H9 (cell line): ENCODE data around the gene HABP4. TPM values are rescaled to one million over a fixed set of nuclear protein-coding genes. Genes with fewer than 3 reads are reported as not detected.
A peak's percentile ranks its signal among the peaks of the same experiment; 100 is the strongest.

Experiments
- DNase-seq: peaks from one replicate; pipeline ENCODE4 v3.0.0-alpha.2; 2017
- H2AFZ ChIP-seq: one replicate; pipeline ENCODE4 v1.6.1; 2013; ENCODE audit warnings: mild to moderate bottlenecking, low read length, control low read depth, moderate library complexity
- H2AK5ac ChIP-seq: 2 replicates; pipeline ENCODE4 v1.6.1; 2013; ENCODE audit warnings: low read length, control low read depth, mixed read lengths; ENCODE audit not compliant: insufficient read length
- H2BK120ac ChIP-seq: one replicate; pipeline ENCODE4 v1.6.1; 2013; ENCODE audit warnings: low read depth, mild to moderate bottlenecking, low read length, control low read depth, inconsistent platforms; ENCODE audit not compliant: poor library complexity, severe bottlenecking
- H2BK12ac ChIP-seq: 2 replicates; pipeline ENCODE4 v1.6.1; 2013; ENCODE audit warnings: low read length, control low read depth, mixed read lengths, low read depth; ENCODE audit not compliant: insufficient read length
- H2BK15ac ChIP-seq: 2 replicates; pipeline ENCODE4 v1.6.1; 2013; ENCODE audit warnings: low read depth, low read length, control low read depth
- H2BK20ac ChIP-seq: one replicate; pipeline ENCODE4 v1.6.1; 2013; ENCODE audit warnings: low read depth, mild to moderate bottlenecking, low read length, control low read depth, inconsistent platforms; ENCODE audit not compliant: poor library complexity, severe bottlenecking
- H2BK5ac ChIP-seq: 2 replicates; pipeline ENCODE4 v1.6.1; 2013; ENCODE audit warnings: low read length, control low read depth, mixed read lengths; ENCODE audit not compliant: insufficient read length
- H3K14ac ChIP-seq: 2 replicates; pipeline ENCODE4 v1.6.1; 2013; ENCODE audit warnings: low read length, control low read depth; ENCODE audit not compliant: insufficient read depth
- H3K18ac ChIP-seq: 2 replicates; pipeline ENCODE4 v1.6.1; 2013; ENCODE audit warnings: low read depth, mild to moderate bottlenecking, mixed read lengths, low read length, control low read depth; ENCODE audit not compliant: insufficient read length
- H3K23ac ChIP-seq: 2 replicates; pipeline ENCODE4 v1.6.1; 2013; ENCODE audit warnings: low read length, control low read depth, mixed read lengths, low read depth; ENCODE audit not compliant: insufficient read length
- H3K23me2 ChIP-seq: 2 replicates; pipeline ENCODE4 v1.6.1; 2013; ENCODE audit warnings: low read depth, mild to moderate bottlenecking, mixed read lengths, low read length, control low read depth; ENCODE audit not compliant: insufficient read length, poor library complexity, severe bottlenecking
- H3K27ac ChIP-seq: 2 replicates; pipeline ENCODE4 v1.5.1; 2013; ENCODE audit warnings: low read length, control low read depth, mixed read lengths, low read depth; ENCODE audit not compliant: insufficient read length
- H3K27me3 ChIP-seq: 2 replicates; pipeline ENCODE4 v1.6.1; 2013; ENCODE audit warnings: low read length, control low read depth, inconsistent platforms; ENCODE audit not compliant: insufficient read depth
- H3K4ac ChIP-seq: 2 replicates; pipeline ENCODE4 v1.6.1; 2013; ENCODE audit warnings: low read depth, mild to moderate bottlenecking, control low read depth, inconsistent platforms, low read length, moderate library complexity
- H3K4me1 ChIP-seq: 2 replicates; pipeline ENCODE4 v1.6.1; 2013; ENCODE audit warnings: low read length, control low read depth, inconsistent platforms; ENCODE audit not compliant: insufficient read depth
- H3K4me2 ChIP-seq: 2 replicates; pipeline ENCODE4 v1.6.1; 2013; ENCODE audit warnings: low read length, control low read depth, mixed read lengths; ENCODE audit not compliant: insufficient read length, insufficient read depth
- H3K56ac ChIP-seq: 2 replicates; pipeline ENCODE4 v1.6.1; 2013; ENCODE audit warnings: low read depth, mild to moderate bottlenecking, mixed read lengths, low read length, control low read depth; ENCODE audit not compliant: insufficient read length
- H3K79me1 ChIP-seq: 2 replicates; pipeline ENCODE4 v1.6.1; 2013; ENCODE audit warnings: low read depth, mild to moderate bottlenecking, moderate library complexity, low read length, control low read depth, inconsistent platforms; ENCODE audit not compliant: insufficient read depth, poor library complexity, severe bottlenecking
- H3K79me2 ChIP-seq: 2 replicates; pipeline ENCODE4 v1.6.1; 2013; ENCODE audit warnings: low read length, control low read depth, inconsistent platforms; ENCODE audit not compliant: insufficient read depth
- H3K9ac ChIP-seq: 2 replicates; pipeline ENCODE4 v1.6.1; 2013; ENCODE audit warnings: low read length, control low read depth, mixed read lengths; ENCODE audit not compliant: insufficient read length; ENCODE audit errors: extremely low read depth
- H3K9me3 ChIP-seq: one replicate; pipeline ENCODE4 v1.6.1; 2013; ENCODE audit warnings: low read depth, low read length, inconsistent platforms; ENCODE audit not compliant: control insufficient read depth
- H3T11ph ChIP-seq: one replicate; pipeline ENCODE4 v1.6.1; 2013; ENCODE audit warnings: mild to moderate bottlenecking, low read length, control low read depth, inconsistent platforms
- H4K20me1 ChIP-seq: one replicate; pipeline ENCODE4 v1.6.1; 2013; ENCODE audit not compliant: control insufficient read depth, insufficient read length, insufficient read depth
- H4K5ac ChIP-seq: 2 replicates; pipeline ENCODE4 v1.6.1; 2013; ENCODE audit warnings: low read depth, mild to moderate bottlenecking, mixed read lengths, low read length, control low read depth; ENCODE audit not compliant: insufficient read length
- H4K8ac ChIP-seq: replicated peaks from 2 replicates; pipeline ENCODE4 v1.6.1; 2013; ENCODE audit warnings: low read length, control low read depth, mixed read lengths, low read depth; ENCODE audit not compliant: insufficient read length
- H4K91ac ChIP-seq: 2 replicates; pipeline ENCODE4 v1.6.1; 2013; ENCODE audit warnings: low read depth, mild to moderate bottlenecking, moderate library complexity, mixed read lengths, low read length, control low read depth; ENCODE audit not compliant: insufficient read length
- H3K27ac Mint-ChIP-seq, 3 experiments: 2 replicates in 2 of 3; 3 replicates in 1 of 3; pipeline ENCODE4 v1.8.0; 2020 to 2021; ENCODE audit warnings: mixed read lengths in 3 of 3, mild to moderate bottlenecking in 1 of 3, moderate library complexity in 1 of 3
- H3K27me3 Mint-ChIP-seq: 2 replicates; pipeline ENCODE4 v1.8.0; 2021; ENCODE audit warnings: low read depth, mild to moderate bottlenecking, moderate library complexity, mixed read lengths
- H3K36me3 Mint-ChIP-seq, 3 experiments: 2 replicates in 2 of 3; 3 replicates in 1 of 3; pipeline ENCODE4 v1.8.0; 2020 to 2021; ENCODE audit warnings: low read depth in 3 of 3, mixed read lengths in 3 of 3; ENCODE audit not compliant: insufficient read depth in 1 of 3
- H3K4me1 Mint-ChIP-seq, 2 experiments: 2 replicates each; pipeline ENCODE4 v1.8.0; 2020; ENCODE audit warnings: mixed read lengths in 2 of 2
- H3K4me3 Mint-ChIP-seq, 2 experiments: 2 replicates in 1 of 2; 3 replicates in 1 of 2; pipeline ENCODE4 v1.8.0; 2020 to 2021; ENCODE audit warnings: mild to moderate bottlenecking in 2 of 2, mixed read lengths in 2 of 2, moderate library complexity in 1 of 2
- H3K9me3 Mint-ChIP-seq, 2 experiments: 2 replicates in 1 of 2; 3 replicates in 1 of 2; pipeline ENCODE4 v1.8.0; 2020; ENCODE audit warnings: mild to moderate bottlenecking in 2 of 2, mixed read lengths in 2 of 2, moderate library complexity in 1 of 2
- CTCF ChIP-seq: fragments of 200-600 bp; sonication (generic); conservative IDR thresholded peaks from 3 replicates; pipeline ENCODE4 v1.8.0; 2021; ENCODE audit warnings: antibody characterized with exemption, mild to moderate bottlenecking
- WGBS: extraction: QIAGEN DNeasy Blood & Tissue Kit; methylation state at CpG from one replicate; pipeline ENCODE4 v1.1.7; 2013; ENCODE audit warnings: missing lambda C conversion rate, low lambda C conversion rate, mixed read lengths; ENCODE audit not compliant: insufficient read length; ENCODE audit errors: extremely low coverage; 5-methylcytosine and 5-hydroxymethylcytosine counted together
- total RNA-seq: library from RNA; stranded (reverse); gene quantifications from 2 replicates; pipeline ENCODE4 v1.2.1, GENCODE V29; 2021

Gene HABP4
- total RNA-seq, 1 experiment from 2014 or later, result 7.5 TPM

- Mint-ChIP-seq H3K9me3 (no peaks in the 10 kb centered on the region; a peak in 1 of 5 replicates), H3K27me3 (no peaks in the 10 kb centered on the region), H3K36me3 (peaks cover 0 to 20% (median 3%) of the 10 kb centered on the region in 3 experiments; a peak in 3 of 7 replicates), H3K27ac (peak overlapping the region in 1 of 3 experiments; percentile 17; a peak in 2 of 7 replicates), H3K4me3 (peak overlapping the region in 1 of 2 experiments; percentile 53; a peak in 2 of 5 replicates), H3K4me1 (peaks cover 33 to 36% of the 10 kb centered on the region in 2 experiments)
- no peaks in the 10 kb centered on the region for H4K20me1 ChIP-seq
- H3K23me2 ChIP-seq, result peaks cover 3% of the 10 kb centered on the region
- no peak overlapping the region for H4K91ac ChIP-seq
- H3K4me2 ChIP-seq, result no peak overlapping the region
- no CpG with 5 or more reads among the region's 7 CpGs for WGBS
- H3K14ac ChIP-seq, result no peak overlapping the region
- H2AK5ac ChIP-seq, result no peak overlapping the region
- no peak overlapping the region for H3K18ac ChIP-seq
- H4K5ac ChIP-seq, result no peak overlapping the region
- no peak overlapping the region for H3K9ac ChIP-seq
- peaks cover 5% of the 10 kb centered on the region; the same call in 1 of the 2 replicates for H3K4me1 ChIP-seq
- H3K23ac ChIP-seq, result no peak overlapping the region
- peaks cover 12% of the 10 kb centered on the region; the same call in 1 of the 2 replicates for H3K79me2 ChIP-seq
- H3K79me1 ChIP-seq, result peaks cover 6% of the 10 kb centered on the region
- no peak overlapping the region for H4K8ac ChIP-seq
- no peaks in the 10 kb centered on the region for H3K27me3 ChIP-seq
- TF ChIP-seq CTCF, result no peak
- H3K56ac ChIP-seq, result no peak overlapping the region
- H2BK15ac ChIP-seq, result no peak overlapping the region
- no peak overlapping the region for H3T11ph ChIP-seq
- no peak overlapping the region for H2BK5ac ChIP-seq
- no peak overlapping the region for H3K4ac ChIP-seq
- H2AFZ ChIP-seq, result no peak overlapping the region
- H3K27ac ChIP-seq, result no peak overlapping the region
- DNase-seq, result no peak
- H3K9me3 ChIP-seq, result no peaks in the 10 kb centered on the region
- H2BK20ac ChIP-seq, result no peak overlapping the region
- no peak overlapping the region for H2BK12ac ChIP-seq
- no peak overlapping the region for H2BK120ac ChIP-seq
Measured at GRCh38 chr9:96413302-96414221, 36.4 kb upstream of the HABP4 start.
